Large intestine (tissue), 12 donors: Measurements from ENCODE around the gene SH2D4B. TPM values are rescaled to one million over a fixed set of nuclear protein-coding genes. Genes with fewer than 3 reads are reported as not detected.
A peak's percentile ranks its signal among the peaks of the same experiment; 100 is the strongest.

Experiments used
- DNase-seq, 2 donors: peaks; one replicate each; pipeline versions ENCODE4 v3.0.0 to v3.0.0-alpha.2; 2013
- H3K27ac ChIP-seq: one replicate; pipeline ENCODE4 v1.5.1; 2013; ENCODE audit warnings: low read length
- H3K27me3 ChIP-seq: 2 replicates; pipeline ENCODE4 v1.6.1; 2013; ENCODE audit warnings: low read length; ENCODE audit not compliant: control insufficient read depth, insufficient read depth
- H3K36me3 ChIP-seq: 2 replicates; pipeline ENCODE4 v1.6.1; 2013; ENCODE audit warnings: low read length; ENCODE audit not compliant: control insufficient read depth, insufficient read depth
- H3K4me1 ChIP-seq: one replicate; pipeline ENCODE4 v1.6.1; 2013; ENCODE audit warnings: low read length; ENCODE audit not compliant: control insufficient read depth, insufficient read depth
- H3K4me3 ChIP-seq: one replicate; pipeline ENCODE4 v1.5.1; 2013; ENCODE audit warnings: low read length
- H3K9me3 ChIP-seq: one replicate; pipeline ENCODE4 v1.6.1; 2013; ENCODE audit warnings: mild to moderate bottlenecking, low read depth, low read length, moderate library complexity; ENCODE audit not compliant: control insufficient read depth
- WGBS: methylation state at CpG from one replicate; pipeline ENCODE4 v1.1.5; 2013; ENCODE audit warnings: low lambda C conversion rate; ENCODE audit not compliant: insufficient coverage; 5-methylcytosine and 5-hydroxymethylcytosine counted together
- long read RNA-seq, 11 donors: transcript quantifications; one replicate each; lab custom pipeline, GENCODE V29; 2026
- polyA plus RNA-seq: library from polyadenylated mRNA; unstranded; fragments of 120-200 nt; gene quantifications from one replicate; pipeline ENCODE4 v1.2.1, GENCODE V29; 2013

Gene SH2D4B
- polyA plus RNA-seq, result 0.01 TPM
- long read RNA-seq, donor 1, result 0 reads
- long read RNA-seq, donor 2, result 0 reads
- long read RNA-seq, donor 3, result 0 reads
- long read RNA-seq, donor 4, result 0 reads
- long read RNA-seq, donor 5, result 0 reads
- long read RNA-seq, donor 6, result 0 reads
- long read RNA-seq, donor 7, result 0 reads
- long read RNA-seq, donor 8, result 0 reads
- long read RNA-seq, donor 9, result 0 reads
- long read RNA-seq, donor 10, result 0 reads
- long read RNA-seq, donor 11, result 0 reads

DNA sequence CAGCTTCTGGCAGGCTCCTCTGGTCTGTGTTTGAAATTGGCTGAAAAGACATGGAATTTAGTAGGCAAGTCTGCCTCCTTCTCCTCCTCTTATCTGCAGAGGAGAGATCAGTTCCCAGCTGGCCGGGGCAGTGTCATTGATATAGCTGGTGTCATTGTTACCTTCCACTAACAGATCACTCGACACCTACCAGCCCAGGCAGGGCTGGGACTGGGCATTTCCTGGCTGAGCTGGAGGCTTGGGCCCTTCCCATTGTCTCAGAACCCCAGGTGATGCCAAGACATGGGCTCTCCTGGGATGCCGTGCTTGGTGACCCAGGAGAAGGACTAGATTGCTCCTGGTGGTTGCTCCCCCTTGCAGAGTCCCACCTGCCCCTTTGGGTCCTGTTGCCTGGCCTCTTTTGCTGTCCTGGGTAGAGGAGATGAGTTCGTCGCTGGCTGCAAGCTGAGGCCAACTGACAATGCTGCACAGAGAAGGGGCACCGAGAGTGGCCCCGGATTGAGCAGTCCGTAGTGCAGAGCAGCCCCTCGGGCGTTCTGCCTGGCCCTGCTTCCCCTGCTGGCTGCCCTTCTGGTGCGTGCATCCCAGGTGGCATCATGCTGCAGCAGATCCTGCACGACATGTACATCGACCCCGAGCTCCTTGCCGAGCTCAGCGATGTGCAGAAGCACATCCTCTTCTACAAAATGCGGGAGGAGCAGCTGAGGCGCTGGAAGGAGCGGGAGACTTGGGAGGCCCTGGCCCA is at the start of gene SH2D4B:
Gene SH2D4B (plus strand): TSS at position 167 of the 745 bp plus-strand sequence. CDS start 430 bp downstream, at position 597.
- no CpG with 5 or more reads among the region's 19 CpGs for WGBS
- Histone ChIP-seq H3K27me3 (peaks cover 3% of the 10 kb centered on the region), H3K36me3 (no peaks in the 10 kb centered on the region), H3K4me3 (no peak within 1 kb of the TSS), H3K27ac (no peak within 1 kb of the TSS), H3K9me3 (peaks cover 13% of the 10 kb centered on the region), H3K4me1 (peaks cover 3% of the 10 kb centered on the region)
- DNase-seq, result no peak

DNA sequence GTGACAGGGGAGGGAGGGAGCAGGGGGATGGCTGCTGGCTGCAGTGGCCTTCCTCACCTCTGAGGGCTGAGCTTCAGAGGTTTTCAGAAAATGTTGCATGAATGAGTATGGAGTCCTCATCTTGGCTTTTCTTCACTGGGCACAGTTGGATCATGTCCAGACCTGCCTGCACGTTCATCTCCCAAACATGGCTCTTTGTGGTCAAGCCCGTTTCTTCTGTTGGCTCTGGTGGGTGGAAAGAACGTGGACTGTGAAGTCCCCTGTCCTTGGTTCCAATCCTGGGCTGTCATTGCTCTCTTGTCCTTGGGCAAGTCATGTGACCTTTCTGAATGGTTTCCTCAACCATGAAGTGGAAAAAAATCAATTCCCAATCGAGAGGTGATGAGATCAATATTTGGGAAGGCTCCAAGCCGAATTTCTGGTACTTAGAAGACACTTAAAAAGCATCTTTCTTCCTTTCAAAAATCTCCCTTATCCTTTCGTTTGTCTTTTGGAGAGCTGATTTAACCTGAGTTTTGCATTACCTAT is 49.1 kb upstream of the SH2D4B start:
- 92% methylated on average over 2 of the region's 6 CpGs for whole genome bisulfite sequencing
- no peaks in the 10 kb centered on the region for H3K4me1 ChIP-seq
- no peak overlapping the region for H3K27ac ChIP-seq

DNA sequence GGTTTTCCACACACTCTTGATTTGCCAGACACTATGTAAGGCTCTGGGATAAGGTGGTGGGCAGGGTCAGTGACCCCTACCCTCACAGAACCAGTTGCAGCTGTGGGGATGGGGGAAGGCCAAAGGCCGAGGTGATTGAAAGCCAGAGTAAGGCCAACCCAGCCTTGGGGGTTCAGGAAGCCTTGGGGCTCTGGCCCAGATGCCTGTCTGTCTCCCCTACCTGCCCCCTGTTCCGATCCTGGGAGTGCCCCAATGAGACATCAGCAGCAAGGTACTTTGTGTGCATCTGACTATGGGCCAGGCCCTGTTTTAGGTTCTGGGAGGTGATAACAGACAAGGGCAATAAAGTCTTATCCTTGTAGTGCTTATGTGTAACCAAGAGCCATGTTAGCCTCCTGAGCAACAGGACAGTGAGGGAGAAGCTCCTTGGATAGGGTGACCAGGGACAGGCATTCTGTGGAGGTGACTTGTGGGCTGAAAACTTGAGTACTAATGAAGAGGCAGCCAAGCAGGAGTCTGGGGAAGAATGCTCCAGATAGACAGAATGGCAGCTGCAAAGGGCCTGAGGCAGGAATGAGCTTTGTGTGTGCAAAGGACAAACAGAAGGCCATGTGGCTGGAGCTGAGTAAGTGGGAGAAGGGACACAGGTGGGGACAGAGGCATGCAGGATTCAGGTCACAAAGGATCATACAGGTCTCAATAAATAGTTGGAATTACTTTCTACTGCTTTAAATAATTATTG is 48.2 kb upstream of the SH2D4B start:
- WGBS, result no CpG with 5 or more reads among the region's 2 CpGs

More for the DNA sequence above, 49.1 kb upstream of the SH2D4B start:
- H3K9me3 ChIP-seq, result no peaks in the 10 kb centered on the region
- no peak overlapping the region for H3K4me3 ChIP-seq
- no peaks in the 10 kb centered on the region for H3K27me3 ChIP-seq
- no peak for DNase-seq
- H3K36me3 ChIP-seq, result peaks cover 34% of the 10 kb centered on the region

DNA sequence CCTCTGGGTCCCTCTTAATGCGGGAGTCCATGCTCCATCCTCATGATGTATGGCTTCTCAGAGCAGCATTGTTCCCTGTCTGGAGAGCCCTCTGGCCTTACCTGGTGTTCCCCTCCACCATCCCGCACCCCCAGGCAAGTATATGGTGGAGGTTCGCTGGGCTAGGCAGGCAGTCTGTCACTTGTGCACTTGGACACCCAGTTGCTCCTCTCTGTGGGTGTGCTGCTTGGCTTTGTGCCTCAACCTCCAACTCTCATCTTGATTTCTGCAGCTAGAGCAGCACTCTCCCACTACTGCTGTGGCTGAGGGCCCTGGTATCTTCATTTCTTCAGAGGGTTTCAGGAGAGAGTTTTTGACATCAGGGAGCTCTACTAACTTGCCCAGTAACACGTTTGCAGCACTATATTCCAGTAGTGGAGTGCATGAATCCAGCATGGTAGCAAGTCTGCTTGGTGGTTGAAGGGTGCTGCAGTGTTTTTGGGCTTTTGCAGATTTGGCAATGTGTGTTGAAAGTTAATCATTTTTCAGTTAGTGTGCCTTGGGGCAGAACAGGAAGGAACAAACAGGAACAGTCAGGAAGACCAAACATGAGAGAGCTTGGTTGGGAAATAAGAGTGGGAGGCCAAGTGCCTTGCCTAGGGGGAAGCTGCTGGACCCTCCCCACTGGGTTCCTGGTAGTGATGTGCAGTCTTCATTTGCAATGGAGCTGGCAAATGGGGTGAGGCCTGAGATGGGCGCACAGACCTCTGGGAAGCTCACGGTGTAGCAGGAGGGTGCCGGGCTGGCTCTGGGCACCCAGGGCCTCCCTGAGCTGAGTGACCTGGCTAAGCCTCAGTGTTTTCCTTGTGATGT is 46.2 kb upstream of the SH2D4B start:
- Histone ChIP-seq H3K4me3 (no peak overlapping the region), H3K27ac (no peak overlapping the region), H3K9me3 (peaks cover 3% of the 10 kb centered on the region), H3K36me3 (peaks cover 39% of the 10 kb centered on the region), H3K4me1 (peaks cover 5% of the 10 kb centered on the region), H3K27me3 (no peaks in the 10 kb centered on the region)
- no peak for DNase-seq
- WGBS, result no CpG with 5 or more reads among the region's 7 CpGs

More for the DNA sequence above, 48.2 kb upstream of the SH2D4B start:
- Histone ChIP-seq H3K4me3 (no peak overlapping the region), H3K9me3 (no peaks in the 10 kb centered on the region), H3K27me3 (no peaks in the 10 kb centered on the region), H3K36me3 (peaks cover 39% of the 10 kb centered on the region), H3K27ac (no peak overlapping the region), H3K4me1 (no peaks in the 10 kb centered on the region)
- no peak for DNase-seq

DNA sequence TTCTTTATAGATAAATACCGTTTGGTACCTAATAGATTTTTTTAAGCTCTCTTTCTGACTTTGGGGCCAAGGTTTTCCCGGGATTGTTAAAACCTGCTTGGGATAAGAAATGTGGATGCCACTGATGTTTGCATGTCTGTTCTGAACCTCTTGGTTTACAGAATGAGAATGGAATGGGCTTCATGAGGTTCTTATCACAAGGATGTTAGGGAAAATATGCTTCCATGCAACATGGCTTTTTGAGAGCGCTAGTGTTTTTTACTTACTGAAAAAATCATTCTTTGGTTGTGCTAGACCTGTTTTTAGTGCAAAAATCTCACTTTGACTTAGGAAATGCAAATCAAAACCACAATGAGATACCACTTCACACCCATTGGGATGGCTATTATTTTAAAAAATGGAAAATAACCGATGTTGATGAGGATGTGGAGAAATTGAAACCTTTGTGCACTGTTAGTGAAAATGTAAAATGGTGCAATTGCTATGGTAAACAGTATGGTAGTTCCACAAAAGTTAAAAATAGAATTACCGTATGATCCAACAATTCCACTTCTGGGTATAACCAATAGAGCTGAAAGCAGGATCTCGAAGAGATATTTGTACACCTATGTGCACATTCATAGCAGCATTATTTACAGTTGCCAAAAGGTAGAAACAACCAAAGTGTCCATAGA is 44.7 kb upstream of the SH2D4B start:
- 95% methylated on average over 4 of the region's 6 CpGs for WGBS
- Histone ChIP-seq H3K4me1 (peaks cover 12% of the 10 kb centered on the region), H3K27ac (no peak overlapping the region)

DNA sequence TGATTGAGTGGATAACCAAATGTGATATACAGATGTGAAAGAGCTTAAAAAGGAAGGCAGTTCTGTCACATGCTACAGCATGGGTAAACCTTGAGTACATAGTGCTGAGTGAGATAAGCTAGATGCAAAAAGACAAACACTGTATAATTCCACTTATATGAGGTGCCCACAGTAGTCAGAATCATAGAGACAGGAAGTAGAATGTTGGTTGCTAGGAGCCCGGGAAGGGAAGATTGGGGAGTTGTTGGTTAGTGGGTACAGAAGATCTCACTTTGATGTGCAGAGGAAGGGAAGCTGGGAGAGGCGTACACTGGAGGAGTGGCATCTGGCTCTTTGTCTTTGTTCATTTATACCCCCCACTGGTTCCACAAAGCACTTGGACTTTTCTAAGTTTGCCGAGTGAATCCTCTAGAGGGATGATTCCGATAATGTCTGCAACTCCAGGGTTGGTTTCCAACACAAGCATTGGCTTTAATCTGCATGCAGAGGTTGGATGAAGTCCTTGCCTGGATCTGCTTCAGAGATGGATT is 44.1 kb upstream of the SH2D4B start:
- Histone ChIP-seq H3K36me3 (peaks cover 39% of the 10 kb centered on the region), H3K4me1 (peaks cover 18% of the 10 kb centered on the region), H3K9me3 (peaks cover 4% of the 10 kb centered on the region), H3K27ac (no peak overlapping the region), H3K4me3 (no peak overlapping the region), H3K27me3 (no peaks in the 10 kb centered on the region)
- 60% methylated on average over 1 of the region's 4 CpGs for WGBS
- peak in 1 of 2 donors; percentile 38 for DNase-seq

More for the DNA sequence above, 44.7 kb upstream of the SH2D4B start:
- peaks cover 39% of the 10 kb centered on the region for H3K36me3 ChIP-seq
- no peaks in the 10 kb centered on the region for H3K27me3 ChIP-seq
- no peak for DNase-seq
- no peak overlapping the region for H3K4me3 ChIP-seq
- H3K9me3 ChIP-seq, result peaks cover 4% of the 10 kb centered on the region

DNA sequence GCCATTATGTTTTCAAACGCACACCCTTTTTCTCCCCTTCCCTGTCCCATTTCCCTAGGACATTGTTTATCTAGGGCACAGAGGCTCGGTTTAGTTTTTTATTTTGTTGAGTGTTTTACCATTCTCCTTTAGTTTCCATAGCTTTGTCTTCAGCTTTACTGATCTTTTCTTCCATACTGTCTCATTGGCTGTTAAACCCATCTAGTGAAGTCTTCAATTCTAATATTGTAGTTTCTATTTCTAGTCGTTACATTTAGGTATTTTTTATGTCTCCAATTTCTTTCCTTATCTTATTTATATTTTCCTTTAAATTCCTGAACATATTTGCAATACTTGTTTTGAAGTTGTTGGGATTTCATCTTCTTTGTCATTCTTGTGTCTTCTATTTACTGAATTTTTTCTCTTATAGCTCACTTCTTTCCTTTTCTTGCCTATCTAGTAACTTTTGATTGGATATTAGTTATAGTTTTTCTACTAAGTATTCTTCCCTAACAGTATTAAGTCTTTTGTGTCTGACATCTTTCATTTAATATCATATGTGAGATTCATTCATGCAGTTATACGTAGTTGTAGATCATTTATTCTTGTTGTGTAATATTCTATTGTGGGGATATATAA is 41.0 kb upstream of the SH2D4B start:
- Histone ChIP-seq H3K36me3 (peaks cover 16% of the 10 kb centered on the region), H3K4me1 (peaks cover 48% of the 10 kb centered on the region), H3K9me3 (peaks cover 4% of the 10 kb centered on the region), H3K4me3 (no peak overlapping the region), H3K27ac (peak overlapping the region; percentile 87), H3K27me3 (no peaks in the 10 kb centered on the region)
- no peak for DNase-seq
- 100% methylated on average over 4 of the region's 4 CpGs for WGBS

DNA sequence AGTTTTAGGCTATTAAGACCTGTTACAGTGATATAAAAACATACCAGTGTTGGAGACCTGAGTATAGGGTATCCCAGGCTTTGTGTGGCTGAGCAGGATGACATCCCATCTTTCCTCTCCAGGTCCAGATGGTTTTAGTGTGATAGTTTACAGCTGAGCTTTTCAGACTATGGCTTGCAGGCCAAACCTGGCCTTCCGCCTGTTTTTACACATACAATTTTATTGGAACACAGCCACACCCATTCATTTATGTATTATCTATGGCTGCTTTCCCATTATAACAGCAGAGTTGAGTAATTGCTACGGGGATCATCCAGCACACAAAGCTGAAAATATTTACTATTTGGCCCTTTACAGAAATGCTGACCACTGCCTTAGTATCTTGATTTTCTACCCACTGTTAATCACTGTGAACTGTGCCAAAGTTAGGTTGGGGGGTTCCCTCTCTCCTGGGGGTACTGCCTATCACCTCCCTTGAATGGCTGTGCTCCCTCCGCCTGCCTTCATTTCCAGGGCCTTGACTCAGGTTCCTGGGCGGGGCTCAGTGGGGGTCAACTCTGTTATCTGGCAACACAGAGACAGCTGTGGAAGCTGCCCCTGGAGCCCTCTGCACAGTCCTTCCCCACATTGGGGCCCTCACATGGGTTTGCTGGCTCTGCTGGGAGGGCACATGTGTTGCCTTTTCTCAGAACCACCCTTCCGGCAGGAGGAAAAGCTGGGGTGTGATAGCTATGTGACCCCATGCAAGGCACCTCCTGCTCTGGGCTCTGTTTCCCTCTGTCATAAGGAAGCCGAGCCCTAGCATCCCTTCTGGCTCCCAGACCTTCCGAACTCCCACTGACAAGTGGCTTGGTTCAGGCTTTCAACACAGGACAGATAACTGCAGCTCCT is 40.3 kb upstream of the SH2D4B start:
- peak in 1 of 2 donors; percentile 65 for DNase-seq
- no CpG with 5 or more reads among the region's 7 CpGs for WGBS
- Histone ChIP-seq H3K4me1 (peaks cover 55% of the 10 kb centered on the region), H3K27ac (peak overlapping the region; percentile 87), H3K27me3 (no peaks in the 10 kb centered on the region), H3K36me3 (peaks cover 13% of the 10 kb centered on the region), H3K9me3 (peaks cover 4% of the 10 kb centered on the region), H3K4me3 (no peak overlapping the region)
